Measurements from ENCODE around the gene TNFAIP2.

Gene TNFAIP2, protein sequence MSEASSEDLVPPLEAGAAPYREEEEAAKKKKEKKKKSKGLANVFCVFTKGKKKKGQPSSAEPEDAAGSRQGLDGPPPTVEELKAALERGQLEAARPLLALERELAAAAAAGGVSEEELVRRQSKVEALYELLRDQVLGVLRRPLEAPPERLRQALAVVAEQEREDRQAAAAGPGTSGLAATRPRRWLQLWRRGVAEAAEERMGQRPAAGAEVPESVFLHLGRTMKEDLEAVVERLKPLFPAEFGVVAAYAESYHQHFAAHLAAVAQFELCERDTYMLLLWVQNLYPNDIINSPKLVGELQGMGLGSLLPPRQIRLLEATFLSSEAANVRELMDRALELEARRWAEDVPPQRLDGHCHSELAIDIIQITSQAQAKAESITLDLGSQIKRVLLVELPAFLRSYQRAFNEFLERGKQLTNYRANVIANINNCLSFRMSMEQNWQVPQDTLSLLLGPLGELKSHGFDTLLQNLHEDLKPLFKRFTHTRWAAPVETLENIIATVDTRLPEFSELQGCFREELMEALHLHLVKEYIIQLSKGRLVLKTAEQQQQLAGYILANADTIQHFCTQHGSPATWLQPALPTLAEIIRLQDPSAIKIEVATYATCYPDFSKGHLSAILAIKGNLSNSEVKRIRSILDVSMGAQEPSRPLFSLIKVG

DNA sequence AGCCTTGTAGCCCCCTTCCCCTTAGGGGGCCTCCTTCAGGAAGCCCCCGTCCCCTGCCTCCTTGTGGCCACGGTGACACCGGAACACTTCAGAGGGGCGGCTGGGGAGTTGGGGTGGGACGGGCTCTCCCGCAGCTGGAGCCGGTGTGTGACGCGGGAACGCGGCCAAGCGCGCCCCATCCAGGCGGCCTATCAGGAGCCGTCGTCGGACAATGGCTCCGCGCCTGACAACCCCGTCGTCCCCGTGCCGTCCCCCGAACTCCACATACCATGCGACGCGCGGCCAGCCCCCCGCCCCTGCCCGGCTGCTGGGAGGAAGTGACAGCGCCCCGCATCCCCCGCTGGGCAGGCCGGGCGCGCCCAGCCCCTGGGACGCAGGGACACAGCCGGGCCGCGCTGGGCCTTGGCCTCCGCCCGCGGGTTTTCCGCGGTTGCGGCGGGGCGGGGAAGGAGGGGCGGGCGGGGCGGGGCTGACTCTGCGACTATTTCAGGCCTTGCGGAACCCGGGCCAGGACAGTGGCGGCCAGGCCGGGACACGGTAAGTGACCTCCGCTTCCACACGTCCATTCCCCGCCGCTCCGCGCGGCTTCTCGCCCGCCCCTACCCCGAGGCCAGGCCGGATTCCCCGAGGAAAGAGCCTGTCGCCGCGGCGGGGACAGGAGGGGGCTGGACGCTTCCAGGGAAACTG is at the start of gene TNFAIP2:
Gene TNFAIP2, plus strand, starts transcription at position 515 of the 687 bp plus-strand sequence. CDS start 2,997 bp downstream, outside the sequence.
- H3K4me3 Mint-ChIP-seq = peak within 1 kb of the TSS; percentile 51
- DNase-seq (ENCODE audit: low spot score in 2 of 2) = no peak
- no peak within 1 kb of the TSS for H3K27ac Mint-ChIP-seq
- ATAC-seq = peak; percentile 29
- H3K4me1 Mint-ChIP-seq = peaks cover 6% of the 10 kb centered on the region
- H3K9me3 Mint-ChIP-seq = no peaks in the 10 kb centered on the region
- no peaks in the 10 kb centered on the region for H3K36me3 Mint-ChIP-seq

DNA sequence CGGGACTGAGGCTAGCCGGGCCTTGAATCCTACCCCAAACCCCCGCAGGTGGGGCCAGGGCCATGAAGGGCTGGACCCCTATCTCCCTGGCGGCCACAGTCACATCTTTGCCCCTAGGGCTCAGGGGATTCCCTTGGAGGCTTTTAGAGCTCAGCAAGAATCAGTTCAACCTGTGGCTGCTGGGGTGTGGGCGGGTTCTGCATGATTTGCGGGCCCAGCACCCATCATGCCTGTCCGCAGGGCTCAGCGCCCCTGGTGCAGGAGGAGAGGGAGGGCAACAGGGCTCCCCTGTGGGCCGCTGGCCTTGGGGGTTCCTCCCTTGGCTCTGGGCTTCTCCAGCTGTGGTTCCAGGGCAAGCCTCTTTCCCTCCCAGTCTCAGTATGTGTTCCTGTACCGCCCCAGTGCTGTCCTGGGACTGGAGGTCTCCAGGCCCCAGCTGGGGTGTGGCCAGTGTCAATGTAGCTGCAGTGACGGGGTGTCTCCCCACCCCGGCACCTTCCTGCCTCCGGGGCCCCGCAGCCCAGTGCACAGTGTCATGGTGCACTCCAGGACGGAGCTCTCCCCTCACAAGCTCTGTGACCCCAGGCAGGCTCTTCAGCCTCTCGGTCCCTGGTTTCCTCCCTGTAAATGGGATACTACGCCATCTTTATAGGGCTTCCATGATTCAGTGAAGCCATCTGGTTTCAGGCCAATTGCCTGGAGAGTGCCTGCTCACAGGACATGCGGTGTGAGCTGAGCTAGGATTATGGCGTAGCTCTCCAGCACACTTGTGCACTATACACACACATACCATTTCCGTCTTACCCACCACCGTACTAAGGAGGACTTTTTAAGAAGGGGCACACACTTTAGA is 49.2 kb upstream of the TNFAIP2 start:
- H3K27ac Mint-ChIP-seq = no peak overlapping the region
- H3K4me3 Mint-ChIP-seq = peak overlapping the region; percentile 48
- no peak for ATAC-seq

GRCh38 chr14:103074729-103075367 is 48.4 kb upstream of the TNFAIP2 start:
- Mint-ChIP-seq H3K27ac (no peak overlapping the region), H3K9me3 (no peaks in the 10 kb centered on the region), H3K4me1 (no peaks in the 10 kb centered on the region), H3K4me3 (peak overlapping the region; percentile 48), H3K36me3 (no peaks in the 10 kb centered on the region)
- peak; percentile 58 for ATAC-seq
- no peak for DNase-seq (ENCODE audit: low spot score in 2 of 2)

More for the DNA sequence above, 49.2 kb upstream of the TNFAIP2 start:
- Mint-ChIP-seq H3K36me3 (no peaks in the 10 kb centered on the region), H3K9me3 (no peaks in the 10 kb centered on the region), H3K4me1 (no peaks in the 10 kb centered on the region)
- no peak for DNase-seq (ENCODE audit: low spot score in 2 of 2)

- Mint-ChIP-seq H3K4me1 (no peaks in the 10 kb centered on the region), H3K27ac (no peak overlapping the region), H3K4me3 (no peak overlapping the region), H3K9me3 (no peaks in the 10 kb centered on the region), H3K36me3 (no peaks in the 10 kb centered on the region)
- peak; percentile 69 for ATAC-seq
- peak; percentile 44 to 75 for DNase-seq (ENCODE audit: low spot score in 2 of 2)
These were observed 44.9 kb upstream of the TNFAIP2 start for GRCh38 chr14:103078420-103078749.

DNA sequence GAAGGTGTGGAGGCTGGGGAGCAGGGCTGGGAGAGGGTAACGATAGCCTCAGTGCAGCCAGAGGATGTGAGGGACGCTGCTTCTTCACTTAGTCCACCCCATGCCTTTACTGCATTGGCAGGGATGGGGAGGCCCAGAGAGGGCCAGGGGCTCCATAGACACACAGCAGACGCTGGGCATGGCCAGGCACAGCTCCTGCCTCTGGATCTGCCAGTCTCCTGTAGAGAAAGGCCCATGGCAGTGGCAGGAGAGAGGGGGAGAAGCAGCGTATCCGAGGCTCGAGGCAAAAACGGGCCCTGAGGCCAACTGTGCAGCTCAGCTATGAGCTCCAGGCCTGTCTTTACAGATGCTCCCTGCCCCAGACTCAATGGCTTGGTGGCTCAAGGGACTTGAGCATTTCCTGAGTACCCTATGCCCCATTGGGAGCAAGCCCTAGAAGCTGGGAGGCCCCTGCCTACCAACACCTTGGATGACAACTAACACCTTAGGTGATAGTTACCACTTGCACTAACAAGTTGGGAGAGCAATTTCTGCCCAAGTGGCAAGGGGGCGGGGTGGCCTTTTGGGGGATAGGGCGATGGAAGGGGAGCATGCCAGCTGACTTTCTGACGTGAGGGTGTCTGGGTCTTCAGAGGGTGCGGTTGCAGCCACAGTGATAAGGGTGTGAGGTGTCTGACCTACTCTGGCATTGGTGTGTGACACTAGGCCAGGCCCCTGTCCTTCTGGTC is 44.2 kb upstream of the TNFAIP2 start:
- no peaks in the 10 kb centered on the region for H3K9me3 Mint-ChIP-seq
- H3K36me3 Mint-ChIP-seq = no peaks in the 10 kb centered on the region
- H3K27ac Mint-ChIP-seq = no peak overlapping the region
- H3K4me1 Mint-ChIP-seq = no peaks in the 10 kb centered on the region
- ATAC-seq = no peak
- no peak overlapping the region for H3K4me3 Mint-ChIP-seq
- peak in 1 of 2 donors; percentile 51 for DNase-seq (ENCODE audit: low spot score in 2 of 2)

DNA sequence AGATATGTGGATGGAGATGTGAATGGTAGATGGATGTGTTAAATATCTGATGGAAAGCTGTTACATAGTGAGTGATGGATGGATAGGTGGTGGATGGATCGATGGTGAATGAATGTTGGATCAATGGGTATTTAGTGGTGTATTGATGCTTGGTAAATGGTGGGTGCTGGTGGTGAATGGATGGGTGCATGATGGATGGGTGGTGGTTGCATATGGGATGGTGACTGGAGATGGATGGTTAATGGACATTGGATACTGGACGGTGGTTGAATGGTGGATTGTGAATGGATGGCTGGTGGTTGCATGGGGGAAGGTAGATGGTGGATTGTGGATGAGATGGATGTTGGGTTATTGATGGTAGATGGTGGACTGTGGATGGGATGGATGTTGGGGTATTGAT is 41.3 kb upstream of the TNFAIP2 start:
- Mint-ChIP-seq H3K4me3 (no peak overlapping the region), H3K27ac (no peak overlapping the region), H3K4me1 (no peaks in the 10 kb centered on the region), H3K36me3 (no peaks in the 10 kb centered on the region), H3K9me3 (no peaks in the 10 kb centered on the region)
- ATAC-seq (no peak), DNase-seq (ENCODE audit: low spot score in 2 of 2) (no peak)

DNA sequence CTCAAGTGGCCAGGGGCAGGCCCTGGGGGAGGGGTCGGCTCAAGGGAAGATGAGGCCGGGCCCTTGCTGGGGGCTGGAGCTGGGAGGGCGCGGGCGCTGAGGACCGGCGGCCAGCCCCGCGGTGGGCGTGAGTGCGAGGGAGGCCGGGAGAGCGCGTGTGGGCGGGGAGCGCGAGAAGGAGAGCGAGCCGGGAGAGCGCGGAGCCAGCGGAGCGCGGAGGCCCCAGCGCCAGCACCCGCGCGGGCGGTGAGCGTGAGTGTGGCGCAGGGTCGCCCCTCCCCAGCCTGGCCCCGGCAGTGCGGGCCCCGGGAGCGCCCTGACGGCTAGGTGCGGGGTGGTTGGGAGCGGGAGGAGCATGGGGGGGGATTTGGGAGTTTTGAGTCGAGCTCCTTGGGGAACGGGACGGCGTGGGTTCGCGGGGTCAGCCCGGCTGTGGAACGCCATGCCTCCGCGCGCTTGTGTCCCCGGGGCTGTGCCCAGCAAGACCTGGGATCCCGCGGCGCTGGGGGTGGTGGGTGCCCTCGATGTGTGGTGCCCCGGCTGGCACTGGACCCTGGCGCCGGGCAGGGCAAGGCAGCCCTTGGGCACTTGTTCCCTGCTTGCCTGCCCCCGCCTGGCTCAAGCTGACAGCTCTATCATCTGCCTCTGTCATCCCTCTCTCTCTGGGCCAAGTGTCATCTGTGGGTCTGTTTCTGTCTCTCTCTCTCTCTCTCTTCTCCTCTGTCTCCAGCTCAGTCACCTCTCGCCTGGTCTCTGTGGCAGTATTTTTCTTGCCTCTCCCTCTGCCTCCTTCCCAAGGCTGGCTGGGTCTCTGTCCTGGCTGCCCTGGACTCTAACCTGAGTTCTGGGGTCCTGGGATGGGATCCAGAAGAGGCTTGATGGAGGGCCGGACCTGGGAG is 39.0 kb upstream of the TNFAIP2 start, which contains the start of gene LBHD2:
Gene LBHD2, plus strand, starts transcription at position 190 of the 899 bp plus-strand sequence. CDS start 1,803 bp downstream, outside the sequence.
- ATAC-seq (peak; percentile 2), DNase-seq (ENCODE audit: low spot score in 2 of 2) (no peak)
- no peak within 1 kb of the TSS for H3K4me3 Mint-ChIP-seq
- no peaks in the 10 kb centered on the region for H3K36me3 Mint-ChIP-seq
- H3K9me3 Mint-ChIP-seq = no peaks in the 10 kb centered on the region
- H3K27ac Mint-ChIP-seq = no peak within 1 kb of the TSS
- no peaks in the 10 kb centered on the region for H3K4me1 Mint-ChIP-seq

DNA sequence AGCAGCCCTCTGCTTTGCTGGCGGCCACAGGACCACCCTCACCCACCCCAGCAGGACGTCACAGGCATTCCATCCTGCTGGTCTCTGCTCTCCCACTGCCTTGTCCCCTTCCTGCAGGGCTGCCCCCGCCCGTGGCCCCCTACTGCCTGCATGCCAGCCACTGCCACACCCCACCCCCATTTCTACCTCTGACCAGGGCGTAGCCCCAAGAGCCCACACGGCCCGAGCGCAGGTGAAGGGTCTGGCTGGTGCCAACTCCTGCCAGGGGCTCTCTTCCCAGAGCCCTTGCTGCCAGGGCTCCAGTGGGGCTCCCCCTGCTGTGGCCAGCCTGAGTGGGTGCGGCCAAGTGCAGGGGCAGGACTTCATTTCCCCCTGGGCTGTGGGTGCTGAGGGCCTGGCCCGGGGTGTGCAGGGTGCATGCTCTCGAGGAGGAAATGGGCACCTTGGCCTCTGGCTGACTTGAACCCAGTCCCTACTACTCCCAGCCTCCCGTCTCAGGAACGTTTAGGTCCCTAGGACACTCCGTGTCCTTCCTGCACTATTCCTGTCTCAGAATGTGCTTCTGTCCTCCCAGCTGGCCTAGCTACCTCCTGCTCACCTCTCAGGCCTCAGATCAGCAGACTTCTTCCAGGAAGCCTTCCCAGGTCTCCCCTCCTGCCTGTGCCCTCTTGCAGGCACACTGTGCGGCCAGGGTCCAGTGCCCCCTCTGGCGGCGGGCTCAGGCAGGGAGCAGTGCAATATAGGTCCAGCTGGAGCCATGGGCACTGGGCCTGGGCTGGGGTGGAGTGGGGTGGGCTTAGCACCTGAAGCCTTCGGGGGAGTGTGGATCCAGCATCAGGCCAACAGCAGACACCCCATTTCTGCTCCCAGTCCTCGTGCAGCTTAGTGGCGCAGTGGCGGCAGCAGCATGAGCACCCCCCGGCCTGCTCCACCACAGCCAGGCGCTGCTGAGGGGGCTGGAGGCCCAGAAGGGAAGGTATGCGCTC is 37.9 kb upstream of the TNFAIP2 start:
- H3K9me3 Mint-ChIP-seq = no peaks in the 10 kb centered on the region
- no peak overlapping the region for H3K4me3 Mint-ChIP-seq
- DNase-seq (ENCODE audit: low spot score in 2 of 2) (no peak), ATAC-seq (no peak)
- no peak overlapping the region for H3K27ac Mint-ChIP-seq
- no peaks in the 10 kb centered on the region for H3K36me3 Mint-ChIP-seq
- no peaks in the 10 kb centered on the region for H3K4me1 Mint-ChIP-seq

DNA sequence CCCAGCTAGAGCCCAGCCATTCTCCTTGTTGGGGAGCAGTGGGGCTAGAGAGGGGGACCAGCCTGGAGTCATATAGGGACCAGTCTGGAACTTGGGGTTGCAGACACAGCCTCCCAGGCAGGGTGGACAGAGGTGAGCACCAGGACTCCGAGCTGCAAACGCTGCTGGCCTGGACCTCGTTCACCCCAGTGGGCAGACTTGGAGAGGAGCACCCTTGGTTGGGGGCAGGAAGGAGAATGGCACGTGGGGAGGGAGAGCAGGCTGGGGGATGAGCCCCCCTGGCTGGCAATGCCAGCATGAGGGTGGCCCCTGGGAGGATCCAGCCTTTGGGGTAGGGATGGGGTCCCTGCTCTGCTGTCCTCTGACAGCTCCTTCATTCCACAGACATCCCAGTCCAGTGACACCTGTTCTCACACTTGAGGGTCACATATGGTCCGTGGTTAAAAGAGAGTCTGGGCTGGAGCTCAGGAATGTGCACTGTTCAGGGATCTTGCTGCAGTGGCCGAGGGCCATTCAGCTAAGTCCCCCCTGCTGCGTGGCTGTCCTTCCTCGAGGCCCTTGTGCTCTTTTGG is 36.4 kb upstream of the TNFAIP2 start:
- Mint-ChIP-seq H3K4me3 (no peak overlapping the region), H3K4me1 (peaks cover 8% of the 10 kb centered on the region), H3K9me3 (no peaks in the 10 kb centered on the region), H3K36me3 (no peaks in the 10 kb centered on the region), H3K27ac (no peak overlapping the region)
- ATAC-seq (no peak), DNase-seq (ENCODE audit: low spot score in 2 of 2) (no peak)

DNA sequence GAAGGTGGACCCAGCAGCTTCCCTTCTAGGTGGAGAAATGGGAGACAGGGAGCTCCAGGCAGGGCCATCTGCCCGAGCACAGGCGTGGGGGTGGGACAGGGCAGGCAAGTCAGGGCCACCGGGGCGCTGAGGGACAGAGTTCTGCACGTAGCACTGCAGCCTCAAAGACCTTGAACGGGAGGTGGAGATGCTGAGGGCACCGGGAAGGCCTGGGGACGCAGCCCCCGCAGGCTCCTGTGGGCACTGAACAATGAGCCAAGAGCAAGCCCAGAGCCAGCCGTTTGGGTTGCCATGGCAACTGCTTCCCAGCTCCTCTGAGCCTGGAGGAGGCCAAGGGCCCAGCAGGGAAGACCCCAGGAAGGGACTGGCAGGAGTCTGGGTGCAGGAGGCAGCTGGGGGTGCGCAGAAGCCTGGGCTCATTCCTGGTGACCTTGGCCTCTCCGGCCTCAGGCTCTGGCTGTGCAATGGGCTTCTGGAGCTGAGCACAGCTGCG is 35.9 kb upstream of the TNFAIP2 start:
- Mint-ChIP-seq H3K27ac (no peak overlapping the region), H3K4me3 (no peak overlapping the region), H3K4me1 (peaks cover 11% of the 10 kb centered on the region), H3K9me3 (no peaks in the 10 kb centered on the region), H3K36me3 (no peaks in the 10 kb centered on the region)
- DNase-seq (ENCODE audit: low spot score in 2 of 2) = no peak
- no peak for ATAC-seq

DNA sequence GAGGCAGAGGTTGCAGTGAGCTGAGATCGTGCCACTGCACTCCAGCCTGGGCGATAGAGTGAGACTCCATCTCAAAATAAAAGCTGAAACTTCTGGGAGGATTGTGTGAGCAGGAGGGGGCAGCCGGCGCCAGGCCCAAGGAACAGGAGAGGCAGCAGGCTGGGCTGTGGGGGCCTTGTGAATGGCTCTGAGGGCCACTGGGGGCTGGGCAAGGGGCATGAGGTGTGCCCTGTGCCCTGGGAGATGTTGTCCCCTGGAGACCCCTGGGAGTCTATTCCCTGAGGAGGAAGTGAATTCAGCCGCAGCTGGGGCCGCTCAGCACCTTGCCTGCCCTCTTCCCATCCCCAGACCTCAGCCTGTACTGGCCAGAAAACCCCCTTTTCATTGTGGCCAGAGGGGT is 34.3 kb upstream of the TNFAIP2 start:
- ATAC-seq = no peak
- DNase-seq (ENCODE audit: low spot score in 2 of 2) = no peak
- Mint-ChIP-seq H3K9me3 (no peaks in the 10 kb centered on the region), H3K36me3 (no peaks in the 10 kb centered on the region), H3K4me1 (peaks cover 11% of the 10 kb centered on the region), H3K4me3 (no peak overlapping the region), H3K27ac (no peak overlapping the region)

All from stimulated activated effector memory CD8-positive, alpha-beta T cell treated with anti-CD3 and anti-CD28 coated beads, Interleukin-12 subunit alpha, Interleukin-12 subunit beta, amount 100 ng/mL, for 72 hours (primary cell).